NT2/D1 (cell line): Measurements from ENCODE around the gene PPP2CA.
"Not testable (repeated sequence)": the region's sequence is repeated elsewhere in the genome, so short reads cannot be mapped to it uniquely, and the experiment has no call there.

Experiments
- DNase-seq: peaks from one replicate; pipeline ENCODE4 v3.0.0-alpha.2; 2011; ENCODE audit warnings: low read depth, low spot score
- H3K27me3 ChIP-seq: 2 replicates; pipeline ENCODE4 v1.6.0; 2011; ENCODE audit warnings: mild to moderate bottlenecking; ENCODE audit not compliant: insufficient read length, insufficient read depth
- H3K36me3 ChIP-seq: 2 replicates; pipeline ENCODE4 v1.6.1; 2011; ENCODE audit warnings: mild to moderate bottlenecking, low read length, mixed read lengths; ENCODE audit not compliant: insufficient read depth, insufficient read length
- H3K4me1 ChIP-seq: 2 replicates; pipeline ENCODE4 v1.5.1; 2011; ENCODE audit not compliant: insufficient read depth, insufficient read length
- H3K4me3 ChIP-seq: 2 replicates; pipeline ENCODE4 v1.5.1; 2011; ENCODE audit warnings: low read depth; ENCODE audit not compliant: insufficient read length
- H3K9ac ChIP-seq: 2 replicates; pipeline ENCODE4 v1.6.0; 2011; ENCODE audit warnings: low read depth; ENCODE audit not compliant: insufficient read length
- H3K9me3 ChIP-seq: 2 replicates; pipeline ENCODE4 v1.5.1; 2011; ENCODE audit warnings: mild to moderate bottlenecking, low read length; ENCODE audit not compliant: insufficient read depth
- SUZ12 ChIP-seq: IDR thresholded peaks from 2 replicates; pipeline ENCODE4 v1.6.1; 2011; ENCODE audit not compliant: insufficient read length, insufficient read depth; ENCODE audit errors: extremely low read depth
- YY1 ChIP-seq: IDR thresholded peaks from 2 replicates; pipeline ENCODE4 v1.6.1; 2011; ENCODE audit not compliant: insufficient read length, insufficient read depth
- ZNF274 ChIP-seq: IDR thresholded peaks from 2 replicates; pipeline ENCODE4 v1.6.1; 2011; ENCODE audit warnings: mild to moderate bottlenecking, low read depth, low read length

PPP2CA gene

DNA sequence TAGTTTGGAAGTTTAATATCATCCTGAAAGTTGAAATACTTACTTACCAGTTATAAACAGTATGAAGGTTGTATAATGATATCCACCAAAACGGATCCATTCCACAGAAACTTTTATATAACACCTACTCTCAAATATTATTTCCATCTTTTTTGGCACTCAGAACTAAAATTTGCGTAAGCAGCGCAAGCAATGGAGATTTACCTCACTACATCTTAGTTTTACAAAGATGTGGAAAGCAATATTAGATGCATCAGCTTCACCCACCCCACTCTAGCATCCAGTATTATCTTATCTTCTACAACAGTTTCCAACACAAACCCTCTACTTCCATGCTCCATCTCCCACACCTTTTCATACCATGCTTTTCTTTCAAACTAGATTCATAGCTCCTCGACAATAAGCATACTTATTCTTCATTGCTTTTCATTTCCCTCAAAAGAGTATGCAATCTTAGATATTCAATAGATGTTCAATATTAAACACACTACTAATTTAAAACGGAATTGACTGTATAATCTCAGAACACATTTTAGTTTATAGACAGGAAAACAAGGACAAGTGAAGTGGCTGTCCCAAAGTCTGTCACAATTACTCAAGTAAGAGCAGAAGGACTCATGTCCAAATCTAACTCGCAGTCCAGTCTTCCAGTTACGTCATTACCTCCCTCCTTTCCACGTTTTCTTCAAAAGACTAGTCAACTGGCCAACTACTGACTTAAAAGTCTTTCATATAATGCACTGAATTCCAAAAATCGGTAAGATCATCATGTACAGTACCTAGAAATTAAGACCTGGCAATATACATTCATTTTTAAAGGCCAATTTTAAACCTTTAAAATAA lies 2.2 kb downstream of the PPP2CA start:
- Histone ChIP-seq H3K36me3 (peaks cover 34% of the 10 kb centered on the region), H3K9ac (peak overlapping the region; percentile 23), H3K9me3 (no peaks in the 10 kb centered on the region), H3K27me3 (no peaks in the 10 kb centered on the region), H3K4me1 (no peaks in the 10 kb centered on the region), H3K4me3 (peak overlapping the region; percentile 95)
- no peak for DNase-seq
- TF ChIP-seq YY1: no peak
- TF ChIP-seq SUZ12: no peak
- no peak for TF ChIP-seq ZNF274

DNA sequence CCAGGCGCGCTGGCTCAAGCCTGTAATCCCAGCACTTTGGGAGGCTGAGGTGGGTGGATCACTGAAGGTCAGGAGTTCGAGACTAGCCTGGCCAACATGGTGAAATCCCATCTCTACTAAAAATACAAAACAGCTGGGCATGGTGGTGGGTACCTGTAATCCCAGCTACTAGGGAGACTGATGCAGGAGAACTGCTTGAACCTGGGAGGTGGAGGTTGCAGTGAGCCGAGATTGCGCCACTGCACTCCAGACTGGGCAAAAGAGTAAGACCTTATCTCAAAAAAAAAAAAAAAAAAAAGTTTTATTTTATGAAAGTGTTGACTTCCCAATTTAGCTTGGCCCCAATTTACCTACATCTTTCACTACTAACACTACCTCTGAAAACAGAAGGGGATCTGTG lies 4.2 kb downstream of the PPP2CA start:
- H3K36me3 ChIP-seq: peaks cover 37% of the 10 kb centered on the region

DNA sequence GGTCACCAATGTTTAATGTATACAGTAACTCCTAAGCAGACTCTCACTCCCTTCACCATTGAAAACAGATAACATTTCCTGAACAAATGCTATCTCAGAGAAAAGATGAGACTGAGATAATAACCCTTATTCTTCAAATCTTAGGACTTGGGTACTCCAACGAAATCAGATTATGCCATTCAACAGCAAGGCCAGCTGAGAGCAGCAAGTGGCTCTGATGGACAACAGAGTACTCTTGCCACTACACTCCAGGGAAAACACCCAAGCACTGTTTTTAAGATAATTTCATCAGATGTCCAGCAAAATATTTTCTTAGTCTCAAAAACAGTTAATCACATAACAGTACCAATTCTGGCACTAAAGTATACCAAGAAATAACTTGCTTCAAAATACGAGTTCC lies 10.1 kb downstream of the PPP2CA start:
- no peak for DNase-seq
- H3K4me3 ChIP-seq: no peak overlapping the region
- no peak for TF ChIP-seq SUZ12
- no peak for TF ChIP-seq ZNF274
- no peak for TF ChIP-seq YY1
- H3K9ac ChIP-seq: no peak overlapping the region
- no peaks in the 10 kb centered on the region for H3K4me1 ChIP-seq
- H3K9me3 ChIP-seq: no peaks in the 10 kb centered on the region
- H3K27me3 ChIP-seq: no peaks in the 10 kb centered on the region
- H3K36me3 ChIP-seq: peaks cover 23% of the 10 kb centered on the region

More for the DNA sequence above, 4.2 kb downstream of the PPP2CA start:
- not testable (repeated sequence) for H3K4me1 ChIP-seq, H3K9me3 ChIP-seq, H3K27me3 ChIP-seq, DNase-seq, H3K9ac ChIP-seq, H3K4me3 ChIP-seq

DNA sequence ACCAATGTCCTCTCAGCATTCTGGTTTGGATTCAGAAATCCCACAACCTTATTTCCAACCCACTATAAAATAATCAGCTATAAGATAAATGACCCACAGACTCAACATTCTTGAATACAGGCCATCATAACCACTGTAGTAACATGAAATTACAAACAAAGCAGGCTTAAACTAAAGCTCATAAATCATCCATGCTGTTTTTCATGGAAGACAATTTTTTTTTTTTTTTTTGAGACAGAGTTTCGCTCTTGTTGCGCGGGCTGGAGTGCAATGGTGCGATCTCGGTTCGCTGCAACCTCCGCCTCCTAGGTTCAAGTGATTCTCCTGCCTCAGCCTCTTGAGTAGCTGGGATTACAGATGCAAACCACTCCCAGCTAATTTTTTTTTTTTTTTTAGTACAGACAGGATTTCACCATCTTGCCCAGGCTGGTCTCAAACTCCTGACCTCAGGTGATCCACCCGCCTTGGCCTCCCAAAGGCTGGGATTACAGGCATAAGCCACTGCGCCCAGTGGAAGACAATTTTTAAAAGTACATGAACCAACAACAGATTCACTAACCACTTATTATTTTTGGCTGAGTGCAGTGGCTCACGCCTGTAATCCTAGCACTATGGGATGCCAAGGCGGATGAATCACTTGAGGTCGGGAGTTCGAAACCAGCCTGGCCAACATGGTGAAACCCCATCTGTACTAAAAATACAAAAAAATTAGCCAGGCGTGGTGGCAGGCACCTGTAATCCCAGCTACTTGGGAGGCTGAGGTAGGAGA lies 14.4 kb downstream of the PPP2CA start:
- not testable (repeated sequence) for DNase-seq, H3K4me1 ChIP-seq, H3K9ac ChIP-seq, H3K4me3 ChIP-seq, H3K9me3 ChIP-seq, H3K27me3 ChIP-seq
- peaks cover 14% of the 10 kb centered on the region for H3K36me3 ChIP-seq

DNA sequence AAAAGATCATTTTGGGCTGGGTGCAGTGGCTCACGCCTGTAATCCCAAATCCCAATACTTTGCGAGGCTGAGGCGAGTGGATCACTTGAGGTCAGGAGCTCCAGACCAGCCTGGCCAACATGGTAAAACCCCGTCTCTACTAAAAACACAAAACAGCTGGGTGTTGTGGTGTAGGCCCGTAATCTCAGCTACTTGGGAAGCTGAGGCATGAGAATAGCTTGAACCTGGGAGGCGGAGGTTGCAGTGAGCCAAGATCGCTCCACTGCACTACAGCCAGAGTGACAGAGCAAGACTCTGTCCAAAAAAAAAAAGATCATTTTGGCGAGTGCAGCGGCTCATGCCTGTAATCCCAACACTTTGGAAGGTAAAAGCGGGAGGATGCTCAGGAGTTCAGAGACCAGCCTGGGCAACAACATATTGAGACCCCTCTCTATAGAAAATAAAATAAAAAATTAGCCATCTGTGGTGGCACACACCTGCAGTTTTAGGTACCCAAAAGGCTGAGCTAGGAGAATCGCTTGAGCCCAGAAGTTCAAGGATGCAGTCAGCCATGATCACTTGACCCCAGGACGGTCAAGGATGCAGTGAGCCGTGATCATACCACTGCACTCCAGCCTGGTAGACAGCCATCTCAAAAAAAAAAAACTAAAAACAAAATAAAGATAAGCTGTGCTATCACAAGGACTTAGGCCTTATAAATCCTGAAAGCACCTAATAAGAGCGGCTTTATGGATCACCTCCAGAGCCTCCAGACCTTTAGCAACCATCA lies 16.2 kb downstream of the PPP2CA start:
- Histone ChIP-seq H3K4me3 (no peak overlapping the region), H3K9ac (no peak overlapping the region), H3K27me3 (no peaks in the 10 kb centered on the region), H3K36me3 (peaks cover 21% of the 10 kb centered on the region), H3K4me1 (peaks cover 2% of the 10 kb centered on the region), H3K9me3 (no peaks in the 10 kb centered on the region)
- TF ChIP-seq SUZ12 (no peak), YY1 (no peak), ZNF274 (no peak)
- no peak for DNase-seq

DNA sequence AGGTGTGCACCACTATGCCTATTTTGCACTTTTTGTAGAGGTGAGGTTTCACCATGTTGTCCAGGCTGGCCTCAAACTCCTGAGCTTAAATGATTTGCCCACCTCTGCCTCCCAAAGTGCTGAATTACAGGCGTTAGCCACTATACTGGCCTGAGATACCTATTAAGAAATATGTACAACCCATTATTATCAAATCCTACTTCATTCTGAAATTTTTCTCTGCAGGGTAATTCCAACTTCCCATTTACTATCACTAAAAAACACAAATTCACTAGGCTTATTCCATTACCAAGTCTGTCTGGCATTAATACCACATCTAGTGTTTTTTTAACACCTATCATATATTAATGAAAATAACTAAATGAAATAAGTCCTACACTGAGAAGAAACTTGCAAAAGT lies 18.2 kb downstream of the PPP2CA start:
- Histone ChIP-seq H3K9ac (no peak overlapping the region), H3K4me1 (peaks cover 2% of the 10 kb centered on the region), H3K36me3 (peaks cover 29% of the 10 kb centered on the region), H3K27me3 (no peaks in the 10 kb centered on the region), H3K4me3 (no peak overlapping the region), H3K9me3 (no peaks in the 10 kb centered on the region)
- no peak for TF ChIP-seq ZNF274
- DNase-seq: no peak

DNA sequence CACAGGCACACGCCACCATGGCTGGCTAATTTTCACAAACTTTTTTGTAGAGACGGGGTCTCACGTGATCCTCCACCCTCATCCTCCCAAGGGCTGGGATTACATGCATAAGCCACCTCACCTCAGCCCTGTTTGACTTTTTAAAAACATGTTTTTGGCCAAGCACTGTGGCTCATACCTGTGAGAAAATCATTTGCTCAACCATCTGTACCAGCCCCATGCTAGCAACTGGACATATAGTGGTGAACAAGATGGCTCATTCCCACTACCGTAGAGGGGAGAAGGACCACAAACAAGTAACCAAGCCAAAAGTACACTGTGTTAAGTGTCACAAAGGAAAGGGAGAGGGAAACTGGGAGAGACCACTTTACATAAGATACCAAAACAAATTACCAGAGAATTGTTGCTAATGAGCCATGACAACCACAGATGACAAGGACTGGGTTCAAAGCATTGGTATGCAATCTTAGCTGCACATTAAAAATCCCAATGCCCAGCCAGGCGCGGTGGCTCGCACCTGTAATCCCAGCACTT lies 19.2 kb downstream of the PPP2CA start:
- H3K9ac ChIP-seq: no peak overlapping the region
- TF ChIP-seq ZNF274: no peak
- no peak for TF ChIP-seq YY1
- TF ChIP-seq SUZ12: no peak
- H3K36me3 ChIP-seq: peaks cover 36% of the 10 kb centered on the region
- no peak overlapping the region for H3K4me3 ChIP-seq
- DNase-seq: no peak
- peaks cover 2% of the 10 kb centered on the region for H3K4me1 ChIP-seq
- no peaks in the 10 kb centered on the region for H3K27me3 ChIP-seq
- no peaks in the 10 kb centered on the region for H3K9me3 ChIP-seq
